K562 (cell line): Measurements from ENCODE around the gene ZNF121. TPM values are rescaled to one million over a fixed set of nuclear protein-coding genes. Genes with fewer than 3 reads are reported as not detected.

Experiments
- C11orf30 ChIP-seq: fragments of 450-650 bp; IDR thresholded peaks from 2 replicates; pipeline ENCODE4 v1.6.1; 2016; ENCODE audit warnings: low read depth, mild to moderate bottlenecking
- CAMTA2 ChIP-seq: fragments of 250-450 bp; sonication (Bioruptor Pico); conservative IDR thresholded peaks from 2 replicates; pipeline ENCODE4 v1.5.1; 2022
- DDX20 ChIP-seq: fragments of 450-650 bp; IDR thresholded peaks from 2 replicates; pipeline ENCODE4 v1.6.1; 2016; ENCODE audit warnings: missing genetic modification characterization, low read depth, mild to moderate bottlenecking, missing compliant biosample characterization, moderate library complexity
- FOXA1 ChIP-seq: fragments of 450-650 bp; IDR thresholded peaks from 2 replicates; pipeline ENCODE4 v1.6.1; 2016; ENCODE audit warnings: mild to moderate bottlenecking, borderline replicate concordance
- HLTF ChIP-seq: fragments of 450-650 bp; IDR thresholded peaks from 2 replicates; pipeline ENCODE4 v1.6.1; 2016
- LEF1 ChIP-seq: fragments of 450-650 bp; IDR thresholded peaks from 2 replicates; pipeline ENCODE4 v1.6.1; 2016; ENCODE audit warnings: mild to moderate bottlenecking
- NFATC3 ChIP-seq: fragments of 450-650 bp; IDR thresholded peaks from 2 replicates; pipeline ENCODE4 v1.6.1; 2017; ENCODE audit warnings: mild to moderate bottlenecking
- NFE2 ChIP-seq: IDR thresholded peaks from 2 replicates; pipeline ENCODE4 v1.6.1; 2014; ENCODE audit warnings: antibody characterized with exemption, low read depth
- NFYB ChIP-seq: IDR thresholded peaks from 2 replicates; pipeline ENCODE4 v1.6.1; 2011; ENCODE audit warnings: mild to moderate bottlenecking, moderate library complexity; ENCODE audit not compliant: insufficient read length; ENCODE audit errors: extremely low read depth
- SREBF1 ChIP-seq: fragments of 150-350 bp; IDR thresholded peaks from 2 replicates; pipeline ENCODE4 v1.6.1; 2014; ENCODE audit warnings: antibody characterized with exemption, low read depth, low read length, borderline replicate concordance
- TARDBP ChIP-seq: fragments of 450-650 bp; IDR thresholded peaks from 2 replicates; pipeline ENCODE4 v1.6.1; 2016
- ZNF354B ChIP-seq: fragments of 250-450 bp; sonication (Bioruptor Pico); IDR thresholded peaks from 2 replicates; pipeline ENCODE4 v1.4.0; 2020
- ZNF445 ChIP-seq: fragments of 250-450 bp; sonication (Bioruptor Pico); IDR thresholded peaks from 2 replicates; pipeline ENCODE4 v1.4.0; 2020; ENCODE audit warnings: low read depth, mild to moderate bottlenecking, moderate library complexity
- ZNF695 ChIP-seq: fragments of 450-650 bp; formaldehyde crosslinking; IDR thresholded peaks from 2 replicates; pipeline ENCODE4 v1.4.0; 2020; ENCODE audit warnings: mild to moderate bottlenecking, moderate library complexity
- ZNF778 ChIP-seq: fragments of 450-650 bp; formaldehyde crosslinking; IDR thresholded peaks from 2 replicates; pipeline ENCODE4 v1.4.0; 2020; ENCODE audit warnings: mild to moderate bottlenecking, moderate library complexity
- polyA plus RNA-seq, 8 experiments: library from polyadenylated mRNA; depleted of rRNA in 4 of 8; stranded (reverse) in 5 of 8; unstranded in 3 of 8; fragments of >200 nt; fragmentation: Nextera tagmentation in 2 of 8; fragmentation: Illumina TruSeq in 1 of 8; extraction: Ambion mirVana in 2 of 8; extraction: Trizol in 1 of 8; gene quantifications; 2 replicates each; pipeline versions ENCODE4 v1.2.1 to v1.2.3, GENCODE V29; 2011 to 2014; ENCODE audit warnings: inconsistent platforms in 1 of 8, missing spikeins in 1 of 8
- total RNA-seq, 7 experiments: library from RNA; depleted of rRNA in 6 of 7; stranded (reverse); fragments of >200 nt in 6 of 7; fragmentation: Illumina TruSeq in 2 of 7; extraction: Trizol in 2 of 7; gene quantifications; 2 replicates each; pipeline versions ENCODE4 v1.2.1 to v1.2.3, GENCODE V29; 2011 to 2021; ENCODE audit warnings: low replicate concordance in 1 of 7
- TF ChIP-seq, protein P1 (sequence below): fragments of 250-450 bp; sonication (Bioruptor Pico); IDR thresholded peaks from 2 replicates; pipeline ENCODE4 v1.5.0; 2022; ENCODE audit warnings: mild to moderate bottlenecking
- TF ChIP-seq, protein P2 (sequence below): sonication (generic); formaldehyde crosslinking; IDR thresholded peaks from 2 replicates; pipeline ENCODE4 v1.9.0; 2022; ENCODE audit warnings: mild to moderate bottlenecking, missing genetic modification reagents
- TF ChIP-seq, protein P3 (sequence below), 2 experiments: fragments of 450-650 bp in 1 of 2; sonication (generic) in 1 of 2; formaldehyde crosslinking; conservative IDR thresholded peaks; 2 replicates each; pipeline versions ENCODE4 v1.4.0 to v1.8.1; 2020 to 2022; ENCODE audit warnings: mild to moderate bottlenecking in 1 of 2, missing genetic modification reagents in 1 of 2
- TF ChIP-seq, protein P4 (sequence below): sonication (generic); formaldehyde crosslinking; IDR thresholded peaks from 2 replicates; pipeline ENCODE4 v1.8.0; 2023; ENCODE audit warnings: mild to moderate bottlenecking, missing genetic modification reagents
- TF ChIP-seq, protein P5 (sequence below): IDR thresholded peaks from 2 replicates; pipeline ENCODE4 v1.6.1; 2012; ENCODE audit warnings: low read depth, low read length, improper control_type of control experiment, borderline replicate concordance

The ZNF121 gene
- total and polyA plus RNA-seq, 9 of the 15 experiments (the other 6 are each of a cell fraction or from before 2014, with no cell fraction given): 14.6 to 115 (median 33.4) TPM

DNA sequence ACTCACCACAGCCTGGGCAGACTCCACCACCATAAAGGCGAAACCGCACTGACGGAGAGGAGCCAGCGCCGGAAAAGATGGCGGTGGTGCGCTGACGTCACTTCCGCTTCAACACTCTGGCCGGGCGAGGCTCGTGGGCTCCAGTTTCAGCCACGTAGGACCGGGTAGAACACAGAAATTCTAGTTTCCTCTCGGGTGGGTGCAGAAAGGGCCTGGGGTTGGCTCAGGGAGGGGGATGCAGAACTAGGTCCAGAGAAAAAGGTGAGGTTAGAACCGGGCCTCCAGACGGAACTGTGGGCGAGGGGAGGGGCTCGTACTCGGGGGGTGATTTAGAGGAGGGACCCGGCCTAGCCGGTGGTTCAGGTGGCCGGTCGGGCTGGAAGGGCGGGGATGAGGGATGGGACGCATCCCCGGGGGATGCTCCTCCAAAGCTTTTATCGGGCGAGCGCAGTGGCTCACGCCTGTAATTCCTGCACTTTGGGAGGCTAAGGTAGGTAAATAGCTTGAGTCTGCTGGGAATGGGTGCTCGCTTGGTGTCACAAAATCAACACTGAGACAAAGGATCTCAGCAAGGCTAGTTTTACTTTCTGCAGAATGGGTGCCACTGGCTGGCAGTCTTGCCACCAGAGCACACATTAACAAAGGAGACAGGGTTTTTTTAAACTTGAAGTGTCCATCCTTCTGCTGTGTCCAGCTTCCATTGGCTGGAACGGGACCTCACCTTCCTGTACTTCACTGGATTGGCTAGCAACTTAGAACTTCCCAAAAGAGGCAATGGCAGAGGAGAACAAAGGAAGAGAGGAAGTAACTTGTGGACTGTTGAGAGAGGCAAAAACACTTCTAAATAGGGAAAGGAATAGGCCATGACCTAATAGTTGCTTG, 37.1 kb upstream of the ZNF121 start, which contains the start of gene ZNF561 (continued):
- TF ChIP-seq, protein P1, sequence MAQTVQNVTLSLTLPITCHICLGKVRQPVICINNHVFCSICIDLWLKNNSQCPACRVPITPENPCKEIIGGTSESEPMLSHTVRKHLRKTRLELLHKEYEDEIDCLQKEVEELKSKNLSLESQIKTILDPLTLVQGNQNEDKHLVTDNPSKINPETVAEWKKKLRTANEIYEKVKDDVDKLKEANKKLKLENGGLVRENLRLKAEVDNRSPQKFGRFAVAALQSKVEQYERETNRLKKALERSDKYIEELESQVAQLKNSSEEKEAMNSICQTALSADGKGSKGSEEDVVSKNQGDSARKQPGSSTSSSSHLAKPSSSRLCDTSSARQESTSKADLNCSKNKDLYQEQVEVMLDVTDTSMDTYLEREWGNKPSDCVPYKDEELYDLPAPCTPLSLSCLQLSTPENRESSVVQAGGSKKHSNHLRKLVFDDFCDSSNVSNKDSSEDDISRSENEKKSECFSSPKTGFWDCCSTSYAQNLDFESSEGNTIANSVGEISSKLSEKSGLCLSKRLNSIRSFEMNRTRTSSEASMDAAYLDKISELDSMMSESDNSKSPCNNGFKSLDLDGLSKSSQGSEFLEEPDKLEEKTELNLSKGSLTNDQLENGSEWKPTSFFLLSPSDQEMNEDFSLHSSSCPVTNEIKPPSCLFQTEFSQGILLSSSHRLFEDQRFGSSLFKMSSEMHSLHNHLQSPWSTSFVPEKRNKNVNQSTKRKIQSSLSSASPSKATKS (CRISPR knock-in tag): no peak
- TF ChIP-seq NFE2: no peak
- TF ChIP-seq, protein P2, sequence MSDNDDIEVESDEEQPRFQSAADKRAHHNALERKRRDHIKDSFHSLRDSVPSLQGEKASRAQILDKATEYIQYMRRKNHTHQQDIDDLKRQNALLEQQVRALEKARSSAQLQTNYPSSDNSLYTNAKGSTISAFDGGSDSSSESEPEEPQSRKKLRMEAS (CRISPR knock-in tag): 0 out of 2 replicates have a peak, but pooled peaks have one; percentile 54
- TF ChIP-seq, protein P3, sequence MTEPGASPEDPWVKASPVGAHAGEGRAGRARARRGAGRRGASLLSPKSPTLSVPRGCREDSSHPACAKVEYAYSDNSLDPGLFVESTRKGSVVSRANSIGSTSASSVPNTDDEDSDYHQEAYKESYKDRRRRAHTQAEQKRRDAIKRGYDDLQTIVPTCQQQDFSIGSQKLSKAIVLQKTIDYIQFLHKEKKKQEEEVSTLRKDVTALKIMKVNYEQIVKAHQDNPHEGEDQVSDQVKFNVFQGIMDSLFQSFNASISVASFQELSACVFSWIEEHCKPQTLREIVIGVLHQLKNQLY (CRISPR knock-in tag; conservative IDR thresholded peaks at IDR 0.05): no peak
- TF ChIP-seq NFYB: no peak
- TF ChIP-seq HLTF: peak; percentile 94; the same call in 1 of the 2 replicates
- no peak for TF ChIP-seq DDX20 (tag)
- peak; percentile 99 for TF ChIP-seq C11orf30
- no peak for TF ChIP-seq FOXA1
- peak; percentile 77 for TF ChIP-seq LEF1
- TF ChIP-seq, protein P4, sequence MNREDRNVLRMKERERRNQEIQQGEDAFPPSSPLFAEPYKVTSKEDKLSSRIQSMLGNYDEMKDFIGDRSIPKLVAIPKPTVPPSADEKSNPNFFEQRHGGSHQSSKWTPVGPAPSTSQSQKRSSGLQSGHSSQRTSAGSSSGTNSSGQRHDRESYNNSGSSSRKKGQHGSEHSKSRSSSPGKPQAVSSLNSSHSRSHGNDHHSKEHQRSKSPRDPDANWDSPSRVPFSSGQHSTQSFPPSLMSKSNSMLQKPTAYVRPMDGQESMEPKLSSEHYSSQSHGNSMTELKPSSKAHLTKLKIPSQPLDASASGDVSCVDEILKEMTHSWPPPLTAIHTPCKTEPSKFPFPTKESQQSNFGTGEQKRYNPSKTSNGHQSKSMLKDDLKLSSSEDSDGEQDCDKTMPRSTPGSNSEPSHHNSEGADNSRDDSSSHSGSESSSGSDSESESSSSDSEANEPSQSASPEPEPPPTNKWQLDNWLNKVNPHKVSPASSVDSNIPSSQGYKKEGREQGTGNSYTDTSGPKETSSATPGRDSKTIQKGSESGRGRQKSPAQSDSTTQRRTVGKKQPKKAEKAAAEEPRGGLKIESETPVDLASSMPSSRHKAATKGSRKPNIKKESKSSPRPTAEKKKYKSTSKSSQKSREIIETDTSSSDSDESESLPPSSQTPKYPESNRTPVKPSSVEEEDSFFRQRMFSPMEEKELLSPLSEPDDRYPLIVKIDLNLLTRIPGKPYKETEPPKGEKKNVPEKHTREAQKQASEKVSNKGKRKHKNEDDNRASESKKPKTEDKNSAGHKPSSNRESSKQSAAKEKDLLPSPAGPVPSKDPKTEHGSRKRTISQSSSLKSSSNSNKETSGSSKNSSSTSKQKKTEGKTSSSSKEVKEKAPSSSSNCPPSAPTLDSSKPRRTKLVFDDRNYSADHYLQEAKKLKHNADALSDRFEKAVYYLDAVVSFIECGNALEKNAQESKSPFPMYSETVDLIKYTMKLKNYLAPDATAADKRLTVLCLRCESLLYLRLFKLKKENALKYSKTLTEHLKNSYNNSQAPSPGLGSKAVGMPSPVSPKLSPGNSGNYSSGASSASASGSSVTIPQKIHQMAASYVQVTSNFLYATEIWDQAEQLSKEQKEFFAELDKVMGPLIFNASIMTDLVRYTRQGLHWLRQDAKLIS (CRISPR knock-in tag): no peak
- no peak for TF ChIP-seq SREBF1
- TF ChIP-seq ZNF695: no peak
- no peak for TF ChIP-seq CAMTA2 (CRISPR knock-in tag)
- TF ChIP-seq ZNF445: 0 out of 2 replicates have a peak, but pooled peaks have one; percentile 43
- no peak for TF ChIP-seq TARDBP
- TF ChIP-seq, protein P5, sequence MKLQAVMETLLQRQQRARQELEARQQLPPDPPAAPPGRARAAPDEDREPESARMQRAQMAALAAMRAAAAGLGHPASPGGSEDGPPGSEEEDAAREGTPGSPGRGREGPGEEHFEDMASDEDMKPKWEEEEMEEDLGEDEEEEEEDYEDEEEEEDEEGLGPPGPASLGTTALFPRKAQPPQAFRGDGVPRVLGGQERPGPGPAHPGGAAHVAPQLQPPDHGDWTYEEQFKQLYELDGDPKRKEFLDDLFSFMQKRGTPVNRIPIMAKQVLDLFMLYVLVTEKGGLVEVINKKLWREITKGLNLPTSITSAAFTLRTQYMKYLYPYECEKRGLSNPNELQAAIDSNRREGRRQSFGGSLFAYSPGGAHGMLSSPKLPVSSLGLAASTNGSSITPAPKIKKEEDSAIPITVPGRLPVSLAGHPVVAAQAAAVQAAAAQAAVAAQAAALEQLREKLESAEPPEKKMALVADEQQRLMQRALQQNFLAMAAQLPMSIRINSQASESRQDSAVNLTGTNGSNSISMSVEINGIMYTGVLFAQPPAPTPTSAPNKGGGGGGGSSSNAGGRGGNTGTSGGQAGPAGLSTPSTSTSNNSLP: no peak
- TF ChIP-seq NFATC3: peak; percentile 84; the same call in 1 of the 2 replicates
- TF ChIP-seq ZNF354B (CRISPR knock-in tag): no peak
- no peak for TF ChIP-seq ZNF778 (CRISPR knock-in tag)
